ENCODE results near the gene PTDSS2. TPM values are rescaled to one million over a fixed set of nuclear protein-coding genes. Genes with fewer than 3 reads are reported as not detected.

PTDSS2 gene
- total RNA-seq, 2 donors from 2014 or later: 20.6 to 27.6 TPM

DNA sequence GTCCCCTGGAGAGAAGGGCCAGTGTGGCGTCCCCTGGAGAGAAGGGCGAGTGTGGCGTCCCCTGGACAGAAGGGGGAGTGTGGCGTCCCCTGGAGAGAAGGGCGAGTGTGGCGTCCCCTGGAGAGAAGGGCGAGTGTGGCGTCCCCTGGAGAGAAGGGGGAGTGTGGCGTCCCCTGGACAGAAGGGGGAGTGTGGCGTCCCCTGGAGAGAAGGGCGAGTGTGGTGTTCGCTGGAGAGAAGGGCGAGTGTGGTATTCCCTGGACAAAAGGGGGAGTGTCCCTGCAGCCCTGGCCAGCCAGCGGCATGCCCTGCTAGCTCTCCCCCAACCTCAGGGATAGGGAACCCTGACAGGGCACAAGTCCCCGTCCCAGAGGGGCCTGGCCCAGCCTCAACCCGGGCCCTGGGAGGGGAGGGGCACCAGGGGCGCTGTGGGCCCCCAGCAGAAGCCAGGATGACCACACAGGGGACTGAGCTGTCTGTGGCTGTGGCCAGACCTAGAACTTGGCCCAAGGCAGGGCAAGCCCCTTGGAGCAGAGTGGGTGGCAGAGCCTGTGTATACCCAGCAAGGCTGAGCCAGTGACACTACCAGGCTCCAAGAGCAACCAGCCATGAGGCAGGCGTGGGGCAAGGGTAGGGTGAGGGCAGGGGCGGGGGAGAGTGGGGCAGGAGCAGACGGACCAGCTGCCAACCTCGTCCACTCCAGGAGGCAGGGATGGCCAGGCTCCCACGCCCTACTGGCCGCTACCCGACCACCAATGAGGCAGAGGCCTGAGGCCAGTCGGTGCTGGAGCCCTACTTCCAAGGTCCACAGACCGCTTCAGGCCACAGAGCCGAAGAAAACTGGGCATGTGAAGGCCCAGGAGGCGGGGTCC is 81.1 kb downstream of the PTDSS2 start:
- DNase-seq: no peak
- peaks cover 8% of the 10 kb centered on the region for H3K36me3 ChIP-seq
- H3K9me3 ChIP-seq: no peaks in the 10 kb centered on the region
- intact Hi-C loops (cut with DNase I): no loop called here
- no peaks in the 10 kb centered on the region for H3K27me3 ChIP-seq
- H3K9ac ChIP-seq (ENCODE audit: low read depth in 2 of 2, low read length in 2 of 2): no peak overlapping the region
- peaks cover 5% of the 10 kb centered on the region for H3K4me1 ChIP-seq
- H3K27ac ChIP-seq: no peak overlapping the region
- H3K4me3 ChIP-seq: no peak overlapping the region
- TF ChIP-seq, protein P1, sequence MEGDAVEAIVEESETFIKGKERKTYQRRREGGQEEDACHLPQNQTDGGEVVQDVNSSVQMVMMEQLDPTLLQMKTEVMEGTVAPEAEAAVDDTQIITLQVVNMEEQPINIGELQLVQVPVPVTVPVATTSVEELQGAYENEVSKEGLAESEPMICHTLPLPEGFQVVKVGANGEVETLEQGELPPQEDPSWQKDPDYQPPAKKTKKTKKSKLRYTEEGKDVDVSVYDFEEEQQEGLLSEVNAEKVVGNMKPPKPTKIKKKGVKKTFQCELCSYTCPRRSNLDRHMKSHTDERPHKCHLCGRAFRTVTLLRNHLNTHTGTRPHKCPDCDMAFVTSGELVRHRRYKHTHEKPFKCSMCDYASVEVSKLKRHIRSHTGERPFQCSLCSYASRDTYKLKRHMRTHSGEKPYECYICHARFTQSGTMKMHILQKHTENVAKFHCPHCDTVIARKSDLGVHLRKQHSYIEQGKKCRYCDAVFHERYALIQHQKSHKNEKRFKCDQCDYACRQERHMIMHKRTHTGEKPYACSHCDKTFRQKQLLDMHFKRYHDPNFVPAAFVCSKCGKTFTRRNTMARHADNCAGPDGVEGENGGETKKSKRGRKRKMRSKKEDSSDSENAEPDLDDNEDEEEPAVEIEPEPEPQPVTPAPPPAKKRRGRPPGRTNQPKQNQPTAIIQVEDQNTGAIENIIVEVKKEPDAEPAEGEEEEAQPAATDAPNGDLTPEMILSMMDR (IDR thresholded peaks at IDR 0.05): no peak

DNA sequence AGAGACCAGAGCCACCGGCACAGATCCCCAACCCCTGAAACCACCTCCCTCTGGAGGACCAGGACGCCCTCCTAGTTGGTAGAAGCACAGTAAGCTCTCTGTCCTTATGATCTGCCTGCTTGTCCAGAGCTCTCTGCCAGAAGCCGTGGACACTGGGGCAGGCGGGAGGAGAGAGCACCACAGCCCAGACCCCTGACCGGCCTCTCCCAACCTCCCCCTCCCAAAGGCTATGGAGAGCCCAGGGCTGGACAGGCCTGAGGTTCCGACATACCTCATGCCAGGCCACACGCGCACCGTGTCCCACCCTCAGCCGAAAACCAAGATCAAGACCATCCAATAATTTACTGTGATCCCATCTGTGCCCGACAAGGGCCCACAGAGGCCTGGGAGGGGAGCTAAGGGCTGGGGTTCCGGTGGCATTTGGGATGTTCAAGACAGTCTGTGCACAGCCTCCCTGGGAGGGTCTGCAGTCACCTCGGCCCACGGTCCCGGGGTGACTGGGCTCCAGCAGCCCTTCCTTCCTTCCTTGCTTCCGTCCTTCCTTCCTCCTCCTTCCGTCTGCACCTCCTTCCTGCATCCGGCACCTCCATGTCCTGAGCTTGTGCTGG is 81.9 kb downstream of the PTDSS2 start:
- H3K27me3 ChIP-seq: no peaks in the 10 kb centered on the region
- H3K9ac ChIP-seq (ENCODE audit: low read depth in 2 of 2, low read length in 2 of 2): no peak overlapping the region
- no peak for DNase-seq
- H3K4me3 ChIP-seq: no peak overlapping the region
- intact Hi-C loops (cut with DNase I): no loop called here
- H3K27ac ChIP-seq: no peak overlapping the region
- H3K4me1 ChIP-seq: peaks cover 5% of the 10 kb centered on the region
- TF ChIP-seq, protein P1 (IDR thresholded peaks at IDR 0.05): no peak
- H3K36me3 ChIP-seq: peaks cover 8% of the 10 kb centered on the region
- H3K9me3 ChIP-seq: no peaks in the 10 kb centered on the region

DNA sequence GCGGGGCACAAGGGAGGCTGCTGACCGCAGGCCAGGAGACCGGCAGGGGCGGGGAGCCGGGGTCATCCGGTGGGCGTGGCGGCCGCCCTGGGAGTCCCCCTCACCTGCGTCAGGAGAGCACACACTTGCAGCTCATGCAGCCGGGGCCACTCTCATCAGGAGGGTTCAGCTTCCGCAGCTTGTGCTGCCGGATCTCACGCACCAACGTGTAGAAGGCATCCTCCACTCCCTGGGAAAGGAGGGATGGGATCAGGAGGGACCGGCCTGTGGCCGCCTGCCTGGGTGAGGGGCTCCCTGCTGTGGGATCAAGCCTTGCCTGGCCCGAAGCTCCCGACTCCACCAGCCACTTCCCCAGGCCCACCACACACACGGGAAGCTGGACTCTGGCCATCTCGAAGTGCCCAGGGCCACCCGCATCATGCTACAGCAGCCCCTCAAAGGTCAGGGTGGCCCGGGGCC is 82.5 kb downstream of the PTDSS2 start:
- Histone ChIP-seq H3K27ac (no peak overlapping the region), H3K36me3 (peaks cover 8% of the 10 kb centered on the region), H3K9me3 (no peaks in the 10 kb centered on the region), H3K4me1 (peaks cover 6% of the 10 kb centered on the region), H3K4me3 (no peak overlapping the region), H3K27me3 (no peaks in the 10 kb centered on the region), H3K9ac (ENCODE audit: low read depth in 2 of 2, low read length in 2 of 2) (no peak overlapping the region)
- TF ChIP-seq, protein P1 (IDR thresholded peaks at IDR 0.05): no peak
- no peak for DNase-seq
- intact Hi-C loops (cut with DNase I): no loop called here

DNA sequence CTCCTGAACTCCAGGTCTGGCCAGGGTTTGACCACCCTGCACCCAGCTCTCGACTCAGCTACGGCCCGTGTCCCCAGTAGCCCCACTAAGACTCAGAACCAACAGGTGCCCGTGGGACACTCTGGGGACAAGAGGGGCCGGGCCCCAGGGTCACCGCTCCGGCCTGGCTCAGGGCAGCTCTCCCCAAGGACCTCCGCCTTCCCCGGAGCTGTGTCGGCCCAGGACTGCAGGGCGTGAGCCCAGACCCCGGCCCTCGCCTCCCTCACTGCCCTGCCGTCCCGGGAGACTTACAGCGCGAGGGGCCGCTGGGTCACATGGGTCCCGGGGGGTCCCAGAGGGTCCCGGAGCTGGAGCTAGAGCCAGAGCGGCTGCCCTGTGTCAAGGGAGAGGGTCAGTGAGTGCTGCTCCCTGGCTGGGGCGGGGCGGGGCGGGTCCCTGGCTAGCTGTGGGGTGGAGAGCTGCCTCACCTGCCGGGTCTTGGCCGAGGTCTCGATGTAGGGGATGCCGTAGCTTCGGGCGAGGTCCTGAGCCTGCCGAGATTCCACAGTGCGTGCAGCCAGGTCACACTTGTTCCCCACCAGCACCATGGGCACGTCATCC is 83.0 kb downstream of the PTDSS2 start:
- H3K4me1 ChIP-seq: peaks cover 11% of the 10 kb centered on the region
- H3K4me3 ChIP-seq: no peak overlapping the region
- H3K27ac ChIP-seq: no peak overlapping the region
- peaks cover 8% of the 10 kb centered on the region for H3K36me3 ChIP-seq
- intact Hi-C loops (cut with DNase I): no loop called here
- TF ChIP-seq, protein P1 (IDR thresholded peaks at IDR 0.05): no peak
- no peaks in the 10 kb centered on the region for H3K27me3 ChIP-seq
- no peak overlapping the region for H3K9ac ChIP-seq (ENCODE audit: low read depth in 2 of 2, low read length in 2 of 2)
- no peaks in the 10 kb centered on the region for H3K9me3 ChIP-seq
- DNase-seq: no peak

DNA sequence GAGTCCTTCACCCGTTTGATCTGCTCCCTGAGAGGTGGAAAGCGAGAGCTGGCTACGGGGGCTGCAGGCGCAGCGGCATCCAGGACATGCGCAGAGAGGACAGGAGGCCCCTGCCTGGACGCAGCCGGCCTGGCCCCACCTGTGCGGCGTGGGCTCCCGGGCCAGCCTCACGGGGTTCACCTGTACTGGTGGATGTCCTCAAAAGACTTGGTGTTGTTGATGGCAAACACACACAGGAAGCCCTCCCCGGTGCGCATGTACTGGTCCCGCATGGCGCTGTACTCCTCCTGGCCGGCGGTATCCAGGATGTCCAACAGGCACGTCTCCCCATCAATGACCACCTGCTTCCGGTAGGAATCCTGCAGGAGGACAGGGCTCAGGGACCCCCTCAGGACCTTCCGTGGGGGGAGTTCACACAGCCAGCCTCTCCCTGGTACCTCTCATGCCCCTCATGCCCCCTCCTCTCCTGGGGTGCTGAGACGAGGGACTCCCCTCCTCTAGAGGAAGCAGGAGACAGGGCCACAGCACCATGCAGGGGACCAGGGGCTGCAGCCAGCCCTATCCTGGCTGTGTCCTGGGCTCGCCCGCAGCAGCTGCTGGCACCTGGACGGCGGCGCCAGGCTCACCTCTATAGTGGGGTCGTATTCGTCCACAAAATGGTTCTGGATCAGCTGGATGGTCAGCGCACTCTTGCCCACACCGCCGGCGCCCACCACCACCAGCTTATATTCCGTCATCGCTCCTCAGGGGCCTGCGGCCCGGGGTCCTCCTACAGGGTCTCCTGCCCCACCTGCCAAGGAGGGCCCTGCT is 83.7 kb downstream of the PTDSS2 start:
- TF ChIP-seq, protein P1 (IDR thresholded peaks at IDR 0.05): no peak
- Histone ChIP-seq H3K27me3 (no peaks in the 10 kb centered on the region), H3K9ac (ENCODE audit: low read depth in 2 of 2, low read length in 2 of 2) (peak overlapping the region; percentile 76 to 78), H3K27ac (no peak overlapping the region), H3K4me3 (peak overlapping the region; percentile 92), H3K4me1 (peaks cover 11% of the 10 kb centered on the region), H3K36me3 (peaks cover 8% of the 10 kb centered on the region), H3K9me3 (no peaks in the 10 kb centered on the region)
- no peak for DNase-seq
- intact Hi-C loops (cut with DNase I): no loop called here

Data from colonic mucosa (tissue), 4 donors.